NCI-H146 (cell line): Measurements from ENCODE around the gene TRIM46.
"Not testable (repeated sequence)": the region's sequence is repeated elsewhere in the genome, so short reads cannot be mapped to it uniquely, and the experiment has no call there.

ENCODE experiments used
- DNase-seq: peaks from one replicate; lab custom pipeline; 2025; lab: John Stamatoyannopoulos, UW

Gene TRIM46

DNA sequence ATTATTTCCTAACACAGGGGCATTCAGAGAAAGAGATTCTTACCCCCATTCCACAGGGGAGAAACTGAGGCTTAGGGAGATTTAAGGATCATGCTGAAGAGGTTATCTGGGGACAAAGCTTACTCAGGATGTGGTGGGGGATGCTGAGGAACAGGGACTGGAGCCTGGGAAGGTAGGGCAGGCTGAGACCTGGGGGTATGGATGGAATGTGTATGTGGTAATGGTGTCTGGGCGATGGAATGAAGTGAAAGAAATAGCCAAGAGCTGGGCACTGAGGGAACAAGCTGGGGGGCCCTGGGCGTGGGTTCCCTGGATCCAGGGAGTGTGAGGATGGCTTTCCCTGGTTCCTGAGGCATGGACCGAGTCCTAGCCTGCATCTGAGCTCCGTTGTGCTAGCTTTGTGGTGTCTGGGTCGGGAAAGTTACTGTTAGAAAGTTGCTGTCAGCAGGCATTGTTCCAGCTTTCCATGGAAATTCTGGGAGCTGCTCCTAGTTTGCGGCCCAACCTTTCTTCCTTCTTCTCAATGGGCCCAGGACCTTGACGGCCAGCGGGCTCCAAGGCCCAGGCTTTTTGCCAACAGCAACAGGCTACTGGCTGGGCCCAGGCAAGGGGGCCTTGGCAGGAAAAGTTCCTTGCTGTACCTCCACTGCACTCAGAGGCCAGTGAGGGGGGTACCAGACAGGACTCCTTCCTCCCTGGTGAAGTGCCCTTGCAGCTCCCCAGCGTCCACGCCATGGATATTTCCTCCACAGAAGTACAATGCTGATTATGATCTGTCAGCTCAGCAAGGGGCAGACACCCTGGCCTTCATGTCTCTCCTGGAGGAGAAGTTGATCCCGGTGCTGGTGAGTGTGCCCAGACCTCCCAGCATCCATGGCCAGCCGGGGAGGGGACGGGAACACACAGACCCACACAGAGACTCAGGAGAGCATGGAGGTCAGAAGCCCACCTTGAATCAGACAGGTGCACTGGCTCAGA is 58.6 kb downstream of the TRIM46 start:
- not testable (repeated sequence) for DNase-seq

DNA sequence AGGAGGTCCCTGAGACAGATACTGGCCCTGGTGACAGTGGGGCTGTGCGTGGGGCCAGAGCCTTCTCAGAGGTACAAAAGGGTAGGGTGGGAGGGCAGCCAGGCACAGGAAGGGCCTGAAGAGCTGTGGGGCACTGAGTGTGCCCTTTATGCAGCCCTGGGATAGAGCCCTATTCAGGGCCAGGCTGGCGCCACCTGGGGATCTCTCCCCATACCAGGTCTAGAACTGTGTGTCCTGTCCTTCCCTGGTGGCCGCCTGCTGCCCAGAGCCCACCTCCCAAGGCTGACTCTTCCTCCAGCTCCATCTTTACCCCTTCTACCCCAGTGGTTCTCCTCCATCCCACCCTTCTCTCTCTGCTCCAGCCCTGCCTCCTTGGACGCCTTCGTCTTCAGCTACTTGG is 59.9 kb downstream of the TRIM46 start:
- DNase-seq = not testable (repeated sequence)
